ENCODE measurements around the gene SH3YL1. TPM values are rescaled to one million over a fixed set of nuclear protein-coding genes. Genes with fewer than 3 reads are reported as not detected.

SH3YL1 gene
- total RNA-seq, 1 experiment from 2014 or later = 84.7 TPM

GRCh38 chr2:279366-279765 is 15.5 kb upstream of the SH3YL1 start:
- no peak overlapping the region for H3K27ac ChIP-seq
- H3K4me1 ChIP-seq (replicated peaks; ENCODE audit: insufficient read depth) = no peaks in the 10 kb centered on the region
- H3K36me3 ChIP-seq (ENCODE audit: low read depth) = peaks cover 60% of the 10 kb centered on the region
- no peaks in the 10 kb centered on the region for H3K9me3 ChIP-seq (ENCODE audit: insufficient read depth, low read depth)
- H3K27me3 ChIP-seq (ENCODE audit: insufficient read depth, low read depth) = no peaks in the 10 kb centered on the region
- no peak for DNase-seq
- H3K9me2 ChIP-seq (ENCODE audit: insufficient read depth) = no peaks in the 10 kb centered on the region
- no peak overlapping the region for H3K4me2 ChIP-seq
- no peak overlapping the region for H2AFZ ChIP-seq
- ChIA-PET CTCF (no interaction called here), POLR2A (ENCODE audit: unreplicated experiment) (no interaction called here)
- no TSS peak for BruUV-seq (replicated peaks)
- H3F3A ChIP-seq (ENCODE audit: insufficient read depth, low read depth) = peaks cover 3% of the 10 kb centered on the region; the same call in 1 of the 2 replicates
- H3K4me3 ChIP-seq = no peak overlapping the region
- H3K79me2 ChIP-seq (ENCODE audit: low read depth) = peaks cover 4% of the 10 kb centered on the region
- TF ChIP-seq CTCF (conservative IDR thresholded peaks at IDR 0.05) (no peak), EZH2 (IDR thresholded peaks at IDR 0.05; ENCODE audit: low read depth) (no peak)
- H4K20me1 ChIP-seq (ENCODE audit: insufficient read depth) = peaks cover 32% of the 10 kb centered on the region; the same call in 1 of the 2 replicates
- intact Hi-C loops (cut with micrococcal nuclease; ENCODE audit: unreplicated experiment) = no loop called here

GRCh38 chr2:278927-279320 is 15.1 kb upstream of the SH3YL1 start:
- intact Hi-C loops (cut with micrococcal nuclease; ENCODE audit: unreplicated experiment) = no loop called here
- Histone ChIP-seq H3K27ac (no peak overlapping the region), H4K20me1 (ENCODE audit: insufficient read depth) (peaks cover 37% of the 10 kb centered on the region; the same call in 1 of the 2 replicates), H3K36me3 (ENCODE audit: low read depth) (peaks cover 62% of the 10 kb centered on the region), H3K4me2 (no peak overlapping the region), H3K9me2 (ENCODE audit: insufficient read depth) (no peaks in the 10 kb centered on the region), H2AFZ (no peak overlapping the region), H3K9me3 (ENCODE audit: insufficient read depth, low read depth) (no peaks in the 10 kb centered on the region), H3K4me1 (replicated peaks; ENCODE audit: insufficient read depth) (no peaks in the 10 kb centered on the region), H3K79me2 (ENCODE audit: low read depth) (peaks cover 7% of the 10 kb centered on the region), H3K27me3 (ENCODE audit: insufficient read depth, low read depth) (no peaks in the 10 kb centered on the region), H3K4me3 (no peak overlapping the region), H3F3A (ENCODE audit: insufficient read depth, low read depth) (peaks cover 3% of the 10 kb centered on the region; the same call in 1 of the 2 replicates)
- BruUV-seq (replicated peaks) = no TSS peak
- DNase-seq = no peak
- POLR2A ChIA-PET (ENCODE audit: unreplicated experiment) = no interaction called here
- TF ChIP-seq EZH2 (IDR thresholded peaks at IDR 0.05; ENCODE audit: low read depth) (no peak), CTCF (conservative IDR thresholded peaks at IDR 0.05) (no peak)
- CTCF ChIA-PET = no interaction called here

GRCh38 chr2:278312-278926 is 14.6 kb upstream of the SH3YL1 start:
- ChIA-PET POLR2A (ENCODE audit: unreplicated experiment) (no interaction called here), CTCF (no interaction called here)
- peaks cover 3% of the 10 kb centered on the region; the same call in 1 of the 2 replicates for H3F3A ChIP-seq (ENCODE audit: insufficient read depth, low read depth)
- no peak overlapping the region for H3K27ac ChIP-seq
- peaks cover 40% of the 10 kb centered on the region; the same call in 1 of the 2 replicates for H4K20me1 ChIP-seq (ENCODE audit: insufficient read depth)
- no peaks in the 10 kb centered on the region for H3K9me2 ChIP-seq (ENCODE audit: insufficient read depth)
- DNase-seq = no peak
- no TSS peak for BruUV-seq (replicated peaks)
- no peak for TF ChIP-seq EZH2 (IDR thresholded peaks at IDR 0.05; ENCODE audit: low read depth)
- no peak for TF ChIP-seq CTCF (conservative IDR thresholded peaks at IDR 0.05)
- no peaks in the 10 kb centered on the region for H3K4me1 ChIP-seq (replicated peaks; ENCODE audit: insufficient read depth)
- no peak overlapping the region for H2AFZ ChIP-seq
- H3K27me3 ChIP-seq (ENCODE audit: insufficient read depth, low read depth) = no peaks in the 10 kb centered on the region
- no peak overlapping the region for H3K4me2 ChIP-seq
- peaks cover 12% of the 10 kb centered on the region for H3K79me2 ChIP-seq (ENCODE audit: low read depth)
- H3K9me3 ChIP-seq (ENCODE audit: insufficient read depth, low read depth) = no peaks in the 10 kb centered on the region
- intact Hi-C loops (cut with micrococcal nuclease; ENCODE audit: unreplicated experiment) = no loop called here
- peaks cover 62% of the 10 kb centered on the region for H3K36me3 ChIP-seq (ENCODE audit: low read depth)
- H3K4me3 ChIP-seq = no peak overlapping the region
